H54 (cell line): ENCODE measurements around the gene RNPEPL1.

Source experiments
- DNase-seq: peaks from one replicate; pipeline ENCODE4 v3.0.0; 2011; ENCODE audit warnings: low spot score, mixed read lengths; ENCODE audit not compliant: insufficient read length
- FAIRE-seq: peaks from 3 replicates; lab custom pipeline; 2011; peaks lifted over from hg19 to GRCh38; lab: Jason Lieb, UNC
- POLR2A ChIP-seq: IDR thresholded peaks from 2 replicates; pipeline ENCODE4 v1.6.1; 2011; ENCODE audit warnings: low read depth, mild to moderate bottlenecking, low read length

RNPEPL1 gene

DNA sequence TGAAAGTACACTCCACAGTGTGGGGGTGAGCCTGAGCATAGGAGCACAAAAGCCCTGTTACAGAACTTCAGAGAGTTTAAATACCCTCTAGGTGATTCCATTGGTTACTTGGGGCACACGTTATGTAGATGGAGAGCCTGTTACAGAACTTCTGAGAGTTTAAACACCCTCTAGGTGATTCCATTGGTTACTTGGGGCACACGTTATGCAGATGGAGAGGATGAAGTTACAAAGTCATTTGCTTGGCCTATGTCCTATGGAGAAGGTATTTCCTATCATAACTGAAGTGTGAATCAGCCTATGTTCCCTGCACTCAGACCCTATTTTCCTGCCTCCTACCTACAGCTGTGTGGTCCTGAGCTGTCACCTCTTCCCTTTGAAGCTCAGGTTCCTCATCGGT, 14.5 kb downstream of the RNPEPL1 start:
- DNase-seq (no peak), FAIRE-seq (no peak)
- TF ChIP-seq POLR2A, result no peak

DNA sequence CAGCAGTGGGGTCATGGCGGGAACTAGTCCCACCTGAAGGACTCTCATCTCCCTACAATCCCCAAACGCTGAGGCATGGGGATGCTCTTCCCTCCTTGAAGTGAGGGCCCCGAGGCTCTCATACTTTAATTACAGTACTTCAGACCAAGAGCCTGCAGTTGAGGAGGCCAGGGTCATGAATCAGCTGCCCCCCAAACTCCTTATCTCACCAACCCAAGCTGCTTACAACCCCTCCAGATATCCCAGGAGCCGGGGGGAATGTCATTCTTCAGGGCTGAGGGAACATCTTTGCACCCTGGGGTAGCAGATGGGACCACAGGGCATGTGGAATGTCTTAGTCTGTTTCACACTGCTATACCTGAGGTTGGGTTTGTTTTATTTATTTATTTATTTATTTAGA, 15.5 kb downstream of the RNPEPL1 start:
- no peak for TF ChIP-seq POLR2A
- no peak for DNase-seq
- no peak for FAIRE-seq

GRCh38 chr2:240584486-240585031, 16.3 kb downstream of the RNPEPL1 start:
- no peak for TF ChIP-seq POLR2A
- FAIRE-seq (no peak), DNase-seq (no peak)

DNA sequence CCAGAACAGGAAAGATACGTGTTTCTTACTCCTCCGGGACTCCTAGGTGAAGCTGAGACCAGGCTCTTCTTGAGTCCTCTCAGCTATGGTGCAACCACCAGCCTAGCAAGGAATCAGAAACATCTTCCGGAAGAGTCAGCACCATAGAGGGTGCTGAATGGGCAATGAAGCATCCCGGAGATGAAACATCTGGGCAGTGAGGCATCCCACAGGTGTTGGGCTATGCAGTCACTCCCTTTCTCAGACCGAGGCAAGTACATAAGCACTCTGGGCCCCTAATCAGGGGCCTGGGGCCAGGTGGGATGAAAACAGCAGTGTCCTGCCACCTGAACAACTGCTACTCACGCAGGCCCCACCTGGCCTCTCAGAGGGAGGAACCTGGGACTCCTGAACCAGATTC, 16.8 kb downstream of the RNPEPL1 start:
- DNase-seq (no peak), FAIRE-seq (no peak)
- TF ChIP-seq POLR2A, result no peak

DNA sequence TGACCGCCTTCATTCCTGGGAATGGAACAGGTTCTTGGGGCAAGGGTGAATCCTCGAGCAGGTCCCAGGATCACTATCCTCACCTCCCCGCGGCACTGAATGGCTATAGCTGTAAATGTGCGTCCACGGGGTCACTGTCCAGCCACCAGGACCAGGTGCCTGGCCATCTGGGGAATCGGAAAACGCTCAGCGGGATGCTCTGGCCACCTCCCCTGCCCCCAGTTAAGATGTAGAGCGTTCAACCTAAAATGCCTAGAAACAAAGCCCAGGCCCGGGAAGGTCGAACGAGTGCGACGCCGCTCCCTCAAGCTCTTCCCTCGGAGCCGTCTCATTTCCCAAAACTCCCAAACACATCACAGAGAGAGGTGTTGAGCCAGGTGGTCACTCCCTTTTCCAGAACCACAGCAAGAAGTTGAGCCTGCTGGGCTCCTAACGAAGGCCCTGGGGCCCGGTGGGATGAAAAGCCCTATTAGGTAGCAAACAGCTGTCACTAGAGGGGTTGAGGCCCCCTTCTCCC, 17.5 kb downstream of the RNPEPL1 start:
- DNase-seq (no peak), FAIRE-seq (no peak)
- no peak for TF ChIP-seq POLR2A

DNA sequence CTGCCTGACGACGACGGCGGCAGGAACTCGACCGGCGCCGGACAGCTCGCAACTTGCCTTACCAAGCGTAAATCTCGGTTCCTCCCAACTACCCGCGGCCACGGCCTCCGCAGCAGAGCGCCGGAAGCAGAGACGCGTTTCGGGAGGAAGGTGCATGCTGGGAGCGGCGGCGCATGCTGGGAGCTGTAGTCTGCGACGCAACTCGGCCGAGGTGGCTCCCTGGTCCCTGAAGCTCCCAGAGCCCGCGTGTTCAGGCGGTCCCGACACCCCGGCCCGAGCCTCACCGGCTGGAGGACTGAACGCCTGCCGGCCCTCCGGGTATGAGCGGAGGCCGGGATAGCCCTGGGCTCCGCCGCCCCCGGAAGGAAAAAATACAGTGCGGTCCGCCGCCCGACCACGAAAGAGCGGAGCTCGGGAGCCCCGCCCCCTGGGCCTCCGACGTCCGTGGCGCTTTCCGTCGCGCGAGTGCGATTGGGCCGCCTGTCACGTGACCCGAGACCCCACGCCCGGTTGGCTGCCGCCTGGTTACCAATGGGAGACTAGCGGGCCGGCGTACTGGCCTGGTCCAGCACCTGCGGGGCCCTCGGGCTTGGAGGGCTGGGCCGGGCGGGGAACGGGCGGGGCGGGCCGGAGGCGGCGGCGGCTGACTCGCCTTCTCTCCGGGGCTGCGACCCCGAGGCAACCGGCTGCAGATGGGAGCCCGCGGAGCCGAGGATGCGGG, 18.1 kb downstream of the RNPEPL1 start, which contains the start of gene CAPN10:
Gene CAPN10 (plus strand): TSS at position 537 of the 721 bp plus-strand sequence. CDS start 178 bp downstream, at position 715.
- DNase-seq (peak; percentile 97), FAIRE-seq (no peak)
- peak; percentile 73 for TF ChIP-seq POLR2A

GRCh38 chr2:240586919-240587800, 18.9 kb downstream of the RNPEPL1 start:
- no peak for TF ChIP-seq POLR2A
- DNase-seq (peak; percentile 60), FAIRE-seq (no peak)

GRCh38 chr2:240588006-240588655, 19.8 kb downstream of the RNPEPL1 start:
- TF ChIP-seq POLR2A, result no peak
- no peak for FAIRE-seq
- no peak for DNase-seq

DNA sequence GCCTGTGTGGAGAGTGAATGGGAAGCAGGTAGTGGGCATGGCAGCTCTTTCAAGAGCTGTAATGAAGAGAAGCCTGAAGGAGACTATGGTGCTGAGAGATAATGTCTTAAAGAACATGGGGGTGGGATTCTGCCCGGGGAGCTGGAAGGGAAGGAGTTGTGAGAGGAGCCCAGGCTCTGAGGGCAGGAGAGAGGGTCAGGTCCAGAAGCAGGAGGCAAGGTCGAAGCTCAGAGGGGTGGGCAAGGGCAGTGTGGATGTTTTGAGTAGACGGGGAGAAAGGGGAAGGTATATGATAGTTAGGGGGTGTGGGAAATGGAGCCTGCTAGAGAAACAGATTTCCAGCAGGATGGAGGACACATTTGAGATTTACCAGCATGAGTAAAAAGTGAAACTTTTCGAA, 20.4 kb downstream of the RNPEPL1 start:
- FAIRE-seq (no peak), DNase-seq (no peak)
- TF ChIP-seq POLR2A, result no peak

DNA sequence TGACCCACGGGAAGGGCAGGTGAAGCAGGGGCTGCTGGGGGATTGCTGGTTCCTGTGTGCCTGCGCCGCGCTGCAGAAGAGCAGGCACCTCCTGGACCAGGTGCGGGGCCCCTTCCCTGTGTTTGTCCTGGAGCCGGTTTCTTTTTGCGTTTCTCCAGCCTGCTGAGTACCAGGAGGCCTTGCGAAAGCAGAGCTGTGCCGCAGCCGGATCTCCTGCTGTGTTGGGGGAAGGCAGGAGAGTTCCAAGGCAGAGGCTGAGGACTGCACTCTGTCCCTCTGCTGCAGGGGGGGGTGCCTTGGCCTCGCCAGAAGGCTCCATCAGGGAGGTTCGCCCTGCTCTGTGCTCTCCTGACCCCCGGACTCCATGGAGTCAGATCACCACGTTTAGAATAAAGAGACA, 21.1 kb downstream of the RNPEPL1 start:
- DNase-seq, result no peak
- no peak for FAIRE-seq
- TF ChIP-seq POLR2A, result no peak

GRCh38 chr2:240589850-240590525, 21.7 kb downstream of the RNPEPL1 start:
- no peak for TF ChIP-seq POLR2A
- no peak for FAIRE-seq
- DNase-seq, result no peak

GRCh38 chr2:240590681-240591111, 22.4 kb downstream of the RNPEPL1 start:
- DNase-seq (no peak), FAIRE-seq (no peak)
- no peak for TF ChIP-seq POLR2A

DNA sequence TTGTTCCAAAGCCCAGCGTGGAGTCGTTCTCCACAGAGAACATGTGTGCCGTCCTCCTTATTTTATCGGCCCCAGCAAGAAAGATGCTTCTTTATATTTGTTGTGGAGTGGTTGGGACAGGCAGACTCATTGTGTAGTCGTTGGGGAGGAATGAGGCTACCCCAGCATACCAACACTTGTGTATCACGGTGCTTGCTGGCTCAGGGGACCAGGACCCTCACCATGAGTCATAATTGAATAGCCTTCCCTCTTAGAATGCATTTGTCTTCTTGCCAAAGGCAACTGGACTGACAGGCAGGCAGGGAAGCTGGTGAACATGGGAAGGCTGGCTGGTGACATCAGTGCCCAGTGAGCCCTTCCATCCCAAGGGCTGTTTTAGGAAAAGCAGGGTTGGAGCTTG, 22.9 kb downstream of the RNPEPL1 start:
- no peak for TF ChIP-seq POLR2A
- DNase-seq (no peak), FAIRE-seq (no peak)
